ENCODE measurements around the gene INTS1. TPM values are rescaled to one million over a fixed set of nuclear protein-coding genes. Genes with fewer than 3 reads are reported as not detected.
A peak's percentile ranks its signal among the peaks of the same experiment; 100 is the strongest.
"Not testable (repeated sequence)": the region's sequence is repeated elsewhere in the genome, so short reads cannot be mapped to it uniquely, and the experiment has no call there.

Gene INTS1
- total and polyA plus RNA-seq, 3 experiments from 2014 or later: 26.1 to 111 (median 96.6) TPM

- H3K27me3 Mint-ChIP-seq; H3K4me3 ChIP-seq (ENCODE audit: low read length); H3K36me3 Mint-ChIP-seq; H3K27me3 ChIP-seq (ENCODE audit: insufficient read depth, low read length, poor library complexity, severe bottlenecking); H3K27ac Mint-ChIP-seq; POLR2A ChIA-PET; H3K4me3 Mint-ChIP-seq; H3K27ac ChIP-seq (ENCODE audit: low read depth, low read length); H3K36me3 ChIP-seq (ENCODE audit: insufficient read depth, low read length); H3K9me3 ChIP-seq (ENCODE audit: low read length); CTCF ChIA-PET; DNase-seq: not testable (repeated sequence)
- Mint-ChIP-seq H3K9me3 (peaks cover 0 to 12% (median 4%) of the 10 kb centered on the region in 5 donors), H3K4me1 (peaks cover 6 to 15% (median 6%) of the 10 kb centered on the region in 3 donors)
- peaks cover 21% of the 10 kb centered on the region for H3K4me1 ChIP-seq (ENCODE audit: insufficient read depth, low read length)
Observed at GRCh38 chr7:1515509-1515967, 11.3 kb upstream of the INTS1 start.

GRCh38 chr7:1514995-1515401 lies 10.8 kb upstream of the INTS1 start:
- no peak for DNase-seq
- CTCF ChIA-PET: no interaction called here
- Mint-ChIP-seq H3K4me1 (peaks cover 6 to 15% (median 6%) of the 10 kb centered on the region in 3 donors), H3K36me3 (peaks cover 0 to 7% (median 0%) of the 10 kb centered on the region in 3 donors), H3K4me3 (no peak overlapping the region), H3K27ac (no peak overlapping the region), H3K27me3 (peaks cover 0 to 6% of the 10 kb centered on the region in 2 donors), H3K9me3 (peaks cover 0 to 9% (median 4%) of the 10 kb centered on the region in 5 donors)
- Histone ChIP-seq H3K4me3 (ENCODE audit: low read length) (no peak overlapping the region), H3K27ac (ENCODE audit: low read depth, low read length) (no peak overlapping the region), H3K36me3 (ENCODE audit: insufficient read depth, low read length) (no peaks in the 10 kb centered on the region), H3K9me3 (ENCODE audit: low read length) (no peaks in the 10 kb centered on the region), H3K27me3 (ENCODE audit: insufficient read depth, low read length, poor library complexity, severe bottlenecking) (no peaks in the 10 kb centered on the region), H3K4me1 (ENCODE audit: insufficient read depth, low read length) (peaks cover 21% of the 10 kb centered on the region)
- POLR2A ChIA-PET: no interaction called here

- H3K27ac Mint-ChIP-seq: no peak overlapping the region
- no peak overlapping the region for H3K4me3 Mint-ChIP-seq
- CTCF ChIA-PET: interaction anchor here (1.0 kb wide), 1 partner anchor 9 kb away, joined by 4 read pairs; no protein-coding TSS in a partner anchor
- POLR2A ChIA-PET: no interaction called here
- H3K4me1 Mint-ChIP-seq: peaks cover 6 to 15% (median 6%) of the 10 kb centered on the region in 3 donors
- H3K9me3 ChIP-seq (ENCODE audit: low read length): no peaks in the 10 kb centered on the region
- H3K4me1 ChIP-seq (ENCODE audit: insufficient read depth, low read length): peaks cover 21% of the 10 kb centered on the region
- no peak for DNase-seq
- H3K36me3 Mint-ChIP-seq: peaks cover 0 to 5% (median 0%) of the 10 kb centered on the region in 3 donors
- H3K4me3 ChIP-seq (ENCODE audit: low read length): no peak overlapping the region
- H3K27me3 ChIP-seq (ENCODE audit: insufficient read depth, low read length, poor library complexity, severe bottlenecking): no peaks in the 10 kb centered on the region
- peaks cover 0 to 5% (median 4%) of the 10 kb centered on the region in 5 donors for H3K9me3 Mint-ChIP-seq
- H3K27ac ChIP-seq (ENCODE audit: low read depth, low read length): no peak overlapping the region
- H3K27me3 Mint-ChIP-seq: peaks cover 0 to 6% of the 10 kb centered on the region in 2 donors
- no peaks in the 10 kb centered on the region for H3K36me3 ChIP-seq (ENCODE audit: insufficient read depth, low read length)
Observed at GRCh38 chr7:1514407-1514806, 10.2 kb upstream of the INTS1 start.

- Histone ChIP-seq H3K27ac (ENCODE audit: low read depth, low read length) (no peak overlapping the region), H3K4me1 (ENCODE audit: insufficient read depth, low read length) (peaks cover 21% of the 10 kb centered on the region), H3K4me3 (ENCODE audit: low read length) (no peak overlapping the region), H3K36me3 (ENCODE audit: insufficient read depth, low read length) (no peaks in the 10 kb centered on the region), H3K27me3 (ENCODE audit: insufficient read depth, low read length, poor library complexity, severe bottlenecking) (no peaks in the 10 kb centered on the region), H3K9me3 (ENCODE audit: low read length) (no peaks in the 10 kb centered on the region)
- H3K4me1 Mint-ChIP-seq: peaks cover 6 to 15% (median 6%) of the 10 kb centered on the region in 3 donors
- H3K27me3 Mint-ChIP-seq: peaks cover 0 to 10% of the 10 kb centered on the region in 2 donors
- no peak overlapping the region for H3K27ac Mint-ChIP-seq
- H3K4me3 Mint-ChIP-seq: no peak overlapping the region
- H3K36me3 Mint-ChIP-seq: no peaks in the 10 kb centered on the region
- CTCF ChIA-PET: interaction anchor here (1.0 kb wide), 1 partner anchor 9 kb away, joined by 4 read pairs; no protein-coding TSS in a partner anchor
- POLR2A ChIA-PET: no interaction called here
- no peaks in the 10 kb centered on the region for H3K9me3 Mint-ChIP-seq
- DNase-seq: no peak
Observed at GRCh38 chr7:1513657-1514095, 9.5 kb upstream of the INTS1 start.

- Histone ChIP-seq H3K9me3 (ENCODE audit: low read length) (no peaks in the 10 kb centered on the region), H3K27me3 (ENCODE audit: insufficient read depth, low read length, poor library complexity, severe bottlenecking) (no peaks in the 10 kb centered on the region), H3K4me1 (ENCODE audit: insufficient read depth, low read length) (peaks cover 21% of the 10 kb centered on the region), H3K4me3 (ENCODE audit: low read length) (no peak overlapping the region), H3K27ac (ENCODE audit: low read depth, low read length) (no peak overlapping the region), H3K36me3 (ENCODE audit: insufficient read depth, low read length) (no peaks in the 10 kb centered on the region)
- POLR2A ChIA-PET: interaction anchor here (0.6 kb wide), 2 partner anchors 13 to 57 kb away, joined by 3 to 5 read pairs; no protein-coding TSS in a partner anchor
- Mint-ChIP-seq H3K4me3 (peak overlapping the region in 4 of 7 donors; percentile 5 to 45 (median 32)), H3K9me3 (no peaks in the 10 kb centered on the region), H3K27me3 (peaks cover 1 to 16% of the 10 kb centered on the region in 2 donors), H3K4me1 (peaks cover 6 to 18% (median 6%) of the 10 kb centered on the region in 3 donors), H3K36me3 (no peaks in the 10 kb centered on the region), H3K27ac (peak overlapping the region in 3 of 8 donors; percentile 42 to 61 (median 56))
- CTCF ChIA-PET: no interaction called here
- peak in 2 of 5 donors; percentile 35 to 70 for DNase-seq
Observed at GRCh38 chr7:1512781-1513656, 8.8 kb upstream of the INTS1 start.

- H3K27ac ChIP-seq (ENCODE audit: low read depth, low read length): no peak overlapping the region
- Mint-ChIP-seq H3K9me3 (no peaks in the 10 kb centered on the region), H3K36me3 (no peaks in the 10 kb centered on the region), H3K4me1 (peaks cover 6 to 21% (median 6%) of the 10 kb centered on the region in 3 donors), H3K27ac (peak overlapping the region in 2 of 8 donors; percentile 29 to 42), H3K27me3 (peaks cover 5 to 22% of the 10 kb centered on the region in 2 donors), H3K4me3 (no peak overlapping the region)
- no peaks in the 10 kb centered on the region for H3K36me3 ChIP-seq (ENCODE audit: insufficient read depth, low read length)
- peaks cover 23% of the 10 kb centered on the region for H3K4me1 ChIP-seq (ENCODE audit: insufficient read depth, low read length)
- H3K4me3 ChIP-seq (ENCODE audit: low read length): no peak overlapping the region
- no peaks in the 10 kb centered on the region for H3K27me3 ChIP-seq (ENCODE audit: insufficient read depth, low read length, poor library complexity, severe bottlenecking)
- H3K9me3 ChIP-seq (ENCODE audit: low read length): no peaks in the 10 kb centered on the region
- POLR2A ChIA-PET: no interaction called here
- no peak for DNase-seq
- CTCF ChIA-PET: no interaction called here
Observed at GRCh38 chr7:1511444-1512422, 7.5 kb upstream of the INTS1 start.

- peaks cover 5 to 23% of the 10 kb centered on the region in 2 donors for H3K27me3 Mint-ChIP-seq
- no peaks in the 10 kb centered on the region for H3K36me3 Mint-ChIP-seq
- ChIA-PET CTCF (no interaction called here), POLR2A (no interaction called here)
- H3K4me1 ChIP-seq (ENCODE audit: insufficient read depth, low read length): peaks cover 29% of the 10 kb centered on the region
- H3K27me3 ChIP-seq (ENCODE audit: insufficient read depth, low read length, poor library complexity, severe bottlenecking): no peaks in the 10 kb centered on the region
- H3K9me3 ChIP-seq (ENCODE audit: low read length): no peaks in the 10 kb centered on the region
- H3K4me3 ChIP-seq (ENCODE audit: low read length): no peak overlapping the region
- H3K27ac ChIP-seq (ENCODE audit: low read depth, low read length): no peak overlapping the region
- peaks cover 6 to 22% (median 6%) of the 10 kb centered on the region in 3 donors for H3K4me1 Mint-ChIP-seq
- no peak overlapping the region for H3K4me3 Mint-ChIP-seq
- no peak overlapping the region for H3K27ac Mint-ChIP-seq
- peak in 1 of 5 donors; percentile 21 for DNase-seq
- no peaks in the 10 kb centered on the region for H3K36me3 ChIP-seq (ENCODE audit: insufficient read depth, low read length)
- H3K9me3 Mint-ChIP-seq: no peaks in the 10 kb centered on the region
Observed at GRCh38 chr7:1510780-1511154, 6.6 kb upstream of the INTS1 start.
